GM19025 (cell line): ENCODE results near the gene HIF3A.
"Not testable (repeated sequence)": the region's sequence is repeated elsewhere in the genome, so short reads cannot be mapped to it uniquely, and the experiment has no call there.

ENCODE experiments used
- ATAC-seq: cut with Tn5 transposase; IDR thresholded peaks from one replicate; pipeline ENCODE4 v1.9.1; 2021; ENCODE audit warnings: mild to moderate bottlenecking, low read depth, moderate library complexity; ENCODE audit not compliant: unreplicated experiment

HIF3A gene

DNA sequence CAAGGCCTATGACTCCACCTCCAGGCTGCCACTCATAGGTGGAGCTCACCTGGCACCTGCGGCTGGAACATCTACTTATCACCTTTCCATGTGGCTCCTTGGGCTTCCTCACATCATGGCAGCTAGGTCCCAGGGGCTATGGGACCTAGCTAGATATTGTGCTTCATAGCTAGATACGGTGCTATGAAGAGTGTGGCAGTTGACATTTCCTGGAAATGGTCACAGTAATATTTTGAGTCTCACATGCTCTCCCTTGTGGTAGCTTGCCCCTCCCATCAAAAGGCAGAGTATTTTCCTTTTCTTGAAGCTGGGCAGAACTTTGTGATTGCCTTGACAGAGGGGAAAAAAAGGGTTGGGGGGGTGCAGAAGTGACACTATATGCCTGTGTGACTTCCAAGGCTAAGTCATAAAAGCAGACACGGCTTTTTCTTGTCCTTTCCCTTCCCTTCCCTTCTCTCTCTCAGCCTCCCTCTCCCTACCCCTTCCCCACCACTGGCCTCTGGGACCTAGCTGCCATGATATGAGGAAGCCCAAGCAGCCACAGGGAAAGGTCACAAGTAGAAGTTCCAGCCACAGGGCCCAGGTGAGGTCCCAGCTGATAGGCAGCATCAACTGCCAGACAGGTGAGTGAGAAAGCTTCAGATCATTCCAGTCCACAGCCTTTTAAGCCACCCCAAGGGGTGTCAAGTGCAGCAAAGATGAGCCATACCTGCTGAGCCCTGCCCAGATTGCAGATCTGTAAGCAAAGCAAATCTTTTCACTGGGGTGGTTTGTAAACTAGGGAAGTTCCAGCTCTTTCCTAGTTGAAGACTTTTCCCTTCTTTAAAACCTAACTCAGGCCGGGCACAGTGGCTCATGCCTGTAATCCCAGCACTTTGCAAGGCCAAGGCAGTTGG, 6.9 kb upstream of the HIF3A start:
- ATAC-seq: no peak

DNA sequence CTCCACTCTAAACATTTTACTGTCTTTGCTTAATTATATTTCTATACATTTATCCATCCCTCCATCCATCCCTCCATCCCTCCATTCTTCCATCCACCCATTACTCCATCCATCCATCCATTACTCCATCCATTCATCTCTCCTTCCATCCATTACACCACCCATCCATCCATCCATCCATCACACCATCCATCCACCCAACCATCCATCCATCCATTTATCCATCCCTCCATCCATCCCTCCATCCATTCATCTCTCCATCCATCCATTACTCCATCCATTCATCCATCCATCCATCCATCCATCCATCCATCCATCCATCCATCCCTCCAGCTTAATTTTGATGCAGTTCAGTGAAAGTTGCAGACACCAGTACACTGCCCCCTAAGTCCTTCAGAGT, 5.0 kb upstream of the HIF3A start:
- no peak for ATAC-seq

DNA sequence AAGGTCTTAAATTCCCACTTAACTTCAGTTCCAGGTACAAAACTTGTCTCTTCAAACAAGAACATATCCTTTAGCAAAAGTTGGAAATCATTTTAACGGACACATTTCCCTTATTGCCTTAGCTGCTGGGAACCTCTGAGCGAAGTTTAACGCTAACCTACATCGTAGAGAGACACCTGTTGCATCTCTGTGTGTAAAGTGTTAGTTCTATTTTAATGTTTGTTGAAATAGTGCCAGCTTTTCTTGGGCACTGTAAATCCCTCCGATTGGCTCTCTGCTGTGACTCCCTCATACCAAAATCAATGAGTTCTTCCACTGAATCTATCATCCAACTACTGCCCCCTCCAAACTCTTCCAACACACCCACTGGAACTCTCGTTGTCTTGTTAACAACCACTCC, 2.3 kb upstream of the HIF3A start:
- no peak for ATAC-seq

DNA sequence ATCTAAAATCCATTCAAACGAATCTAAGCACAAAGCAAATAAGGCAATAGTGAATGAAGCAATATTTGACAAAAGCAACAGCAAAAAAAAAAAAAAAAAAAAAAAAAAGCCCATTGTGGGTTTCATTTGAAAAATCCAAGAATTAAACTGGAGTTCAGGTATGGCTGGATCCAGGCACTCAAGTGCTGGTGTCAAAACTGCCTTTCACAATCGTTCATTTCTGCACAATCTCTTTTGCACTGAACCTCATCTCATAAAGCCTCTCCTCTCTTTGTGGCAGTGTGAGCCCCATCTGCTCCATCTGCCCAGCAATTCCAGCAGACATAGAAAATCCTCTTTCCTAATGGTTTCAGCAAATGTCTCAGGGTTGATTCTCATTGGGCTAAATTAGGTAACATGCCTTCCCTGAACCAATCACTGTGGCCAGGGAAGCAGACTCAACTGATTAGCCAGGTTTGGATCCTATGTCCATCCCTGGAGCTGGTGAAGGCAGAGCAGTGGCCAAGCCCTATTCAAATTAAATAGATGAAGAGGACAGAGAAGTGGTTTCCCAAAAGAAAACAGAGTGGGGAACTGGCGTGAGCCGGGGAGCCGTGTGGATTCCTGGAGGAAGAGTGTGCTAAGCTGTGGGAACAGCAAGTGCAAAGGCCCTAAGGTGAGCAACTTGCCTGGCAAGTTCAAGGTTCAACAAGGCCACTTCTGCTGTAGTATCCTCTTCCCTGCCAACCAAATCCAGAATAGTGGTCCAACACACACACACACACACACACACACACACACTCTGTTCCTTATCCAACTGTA, 1.2 kb upstream of the HIF3A start:
- ATAC-seq: no peak

DNA sequence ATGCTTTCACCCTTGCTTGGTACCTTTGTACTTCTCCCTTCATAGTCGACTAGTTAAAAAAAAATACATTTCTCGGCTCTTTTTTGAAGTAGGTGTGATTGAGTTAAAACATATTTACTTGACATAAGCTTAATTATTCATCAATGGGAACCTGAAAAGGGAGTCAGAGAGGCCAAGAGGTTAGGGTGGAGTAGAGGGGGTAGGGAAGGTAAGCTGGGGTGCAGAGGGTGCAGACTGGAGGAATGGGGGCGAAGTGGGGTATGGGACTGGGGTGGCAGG, 701 bp upstream of the HIF3A start:
- ATAC-seq: no peak

DNA sequence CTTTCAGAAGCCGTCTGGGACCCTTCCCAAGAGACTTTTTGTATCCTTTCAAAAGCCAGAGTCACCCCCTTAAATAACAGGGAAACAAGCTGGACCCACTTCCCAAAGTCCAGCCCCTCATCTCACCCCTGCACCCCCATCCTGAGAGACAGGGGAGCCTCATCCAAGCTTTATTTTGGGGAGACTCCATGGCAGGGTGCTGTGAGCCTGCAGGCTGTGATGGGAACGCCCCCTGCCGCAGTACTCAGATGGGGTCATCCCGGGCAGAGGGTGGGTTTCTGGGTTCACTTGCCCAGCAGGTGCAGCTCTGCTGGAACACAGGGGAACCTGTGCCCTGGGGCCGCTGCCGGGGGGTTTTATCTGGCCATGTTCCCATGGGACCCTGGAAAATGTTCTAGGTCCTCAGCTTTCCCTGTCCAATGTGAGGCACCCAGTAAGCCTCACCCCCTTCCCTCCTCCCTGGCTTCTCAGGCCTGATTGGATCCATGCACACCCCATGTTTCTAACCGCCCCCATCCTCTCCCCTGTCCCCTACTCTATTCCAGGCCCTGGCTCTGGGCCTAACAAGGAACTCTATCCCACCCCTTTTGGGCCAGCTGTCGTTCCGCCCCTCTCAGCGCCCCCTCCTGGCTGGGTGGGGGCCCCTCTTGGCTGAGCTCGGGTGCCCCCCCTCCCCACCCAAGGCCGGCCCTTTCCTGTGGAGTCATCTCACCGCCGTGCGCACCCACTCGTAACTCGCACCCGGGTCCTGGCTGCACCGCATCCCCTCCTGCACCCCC, 1.0 kb downstream of the HIF3A start:
- no peak for ATAC-seq

DNA sequence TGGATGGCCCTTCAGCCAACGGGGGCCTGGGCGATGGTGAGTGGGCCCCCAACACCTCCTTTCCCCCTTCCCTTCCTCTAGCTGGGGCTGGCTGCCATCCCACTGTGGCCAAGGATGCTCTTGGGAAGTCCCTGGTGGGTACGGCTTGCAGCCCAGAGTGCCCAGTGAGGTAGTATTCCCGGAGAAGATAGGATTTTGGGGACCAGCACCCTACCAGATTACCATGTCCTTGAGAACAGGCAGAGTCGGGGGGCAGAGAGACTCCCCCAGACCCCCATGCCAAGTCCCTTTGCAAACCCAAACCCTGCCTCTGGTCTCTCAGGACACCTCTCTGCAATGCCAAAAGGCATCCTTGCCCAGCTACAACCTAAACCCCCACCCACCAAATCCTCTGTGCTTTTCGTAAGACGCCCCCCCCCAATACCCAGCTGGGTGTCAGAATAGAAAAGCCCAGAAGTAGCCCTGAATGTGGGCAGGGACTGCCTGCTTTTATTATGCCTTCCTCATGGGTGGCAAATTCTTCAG, 1.7 kb downstream of the HIF3A start:
- ATAC-seq: no peak

DNA sequence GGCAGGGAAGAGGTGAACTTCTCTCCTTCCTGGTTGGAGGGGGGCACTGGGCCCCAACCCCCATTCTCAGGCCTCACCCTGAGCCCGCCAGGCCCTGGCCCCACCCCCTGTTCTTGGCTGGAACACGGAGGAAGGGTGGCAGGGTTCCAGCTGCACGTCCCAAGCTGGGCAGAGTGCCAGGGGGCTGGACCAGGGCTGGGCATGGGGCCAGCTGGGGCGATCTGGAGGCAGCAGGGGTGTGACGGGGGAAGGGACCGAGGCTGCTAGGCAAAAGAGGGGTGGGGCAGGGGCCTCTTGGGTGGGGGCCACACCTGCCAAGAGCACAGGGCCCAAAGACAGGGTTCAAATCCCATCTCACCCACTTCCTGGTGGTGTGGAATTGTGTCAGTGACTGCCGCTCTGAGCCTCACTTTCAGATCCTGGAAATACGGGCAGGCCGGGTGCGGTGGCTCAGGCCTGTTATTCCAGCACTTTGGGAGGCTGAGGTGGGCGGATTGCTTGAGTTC, 2.2 kb downstream of the HIF3A start:
- ATAC-seq: no peak

DNA sequence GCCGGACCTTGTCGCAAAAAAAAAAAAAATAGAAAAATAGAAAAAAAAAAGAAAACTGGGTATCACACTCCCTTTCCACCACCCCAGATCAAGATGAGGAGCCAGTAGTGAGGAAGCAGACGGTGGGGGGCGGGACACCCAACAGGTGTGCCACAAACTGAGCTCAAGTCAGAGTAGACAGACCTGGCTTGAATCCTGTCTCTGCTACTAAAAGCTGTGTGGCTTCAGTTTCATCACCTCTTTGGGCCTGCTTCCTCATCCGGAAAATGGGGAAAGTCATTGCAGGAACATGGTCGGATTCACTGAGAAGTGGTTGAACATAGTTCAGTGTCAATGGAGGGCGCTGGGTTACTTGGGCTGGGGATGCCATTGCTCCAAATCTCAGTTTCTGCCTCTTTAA, 2.9 kb downstream of the HIF3A start:
- ATAC-seq: no peak

DNA sequence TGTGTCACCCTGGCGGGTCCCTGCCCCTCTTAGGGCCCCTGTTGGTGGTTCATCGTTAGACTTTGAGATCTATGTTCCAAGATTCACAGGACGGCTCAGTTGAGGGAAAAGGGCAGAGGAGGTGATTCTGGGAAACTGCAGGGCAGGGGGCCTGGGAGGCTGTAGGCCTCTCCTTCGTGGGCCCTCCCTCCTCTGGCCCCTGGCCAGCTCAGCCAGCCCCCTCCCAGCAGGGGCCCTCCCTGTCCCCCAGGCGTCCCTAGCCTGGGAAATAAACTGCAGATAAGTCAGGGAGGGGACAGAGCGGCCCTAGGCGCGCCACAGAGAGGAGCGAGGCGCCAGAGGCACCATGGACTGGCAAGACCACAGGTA, 6.5 kb downstream of the HIF3A start:
- ATAC-seq: no peak

DNA sequence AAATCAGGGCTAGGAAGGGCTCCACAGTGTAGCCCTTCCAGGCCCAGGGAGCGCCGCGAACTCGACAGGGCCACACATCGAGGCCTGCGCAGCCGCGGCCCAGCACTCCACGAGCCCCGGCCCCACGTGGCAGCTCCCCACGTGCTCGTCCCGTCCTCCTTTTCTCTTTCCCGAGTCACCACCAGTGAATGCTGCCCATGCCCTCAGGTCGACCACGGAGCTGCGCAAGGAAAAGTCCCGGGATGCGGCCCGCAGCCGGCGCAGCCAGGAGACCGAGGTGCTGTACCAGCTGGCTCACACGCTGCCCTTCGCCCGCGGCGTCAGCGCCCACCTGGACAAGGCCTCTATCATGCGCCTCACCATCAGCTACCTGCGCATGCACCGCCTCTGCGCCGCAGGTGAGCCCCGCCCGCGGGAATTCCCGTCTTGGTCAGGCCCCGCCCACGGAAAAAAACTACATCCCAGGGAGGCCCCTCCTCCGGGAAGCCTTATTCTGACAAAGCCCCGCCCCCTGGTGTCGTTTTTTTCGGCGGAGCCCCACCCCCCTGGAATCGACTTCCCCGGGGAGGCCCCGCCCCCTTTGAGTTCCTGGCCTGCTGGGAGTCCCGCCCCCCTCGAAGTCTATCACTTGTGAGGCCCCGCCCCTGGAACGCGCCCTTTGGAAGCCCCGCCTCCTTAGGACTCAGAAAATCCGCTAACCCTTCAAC, 7.0 kb downstream of the HIF3A start:
- ATAC-seq: no peak

DNA sequence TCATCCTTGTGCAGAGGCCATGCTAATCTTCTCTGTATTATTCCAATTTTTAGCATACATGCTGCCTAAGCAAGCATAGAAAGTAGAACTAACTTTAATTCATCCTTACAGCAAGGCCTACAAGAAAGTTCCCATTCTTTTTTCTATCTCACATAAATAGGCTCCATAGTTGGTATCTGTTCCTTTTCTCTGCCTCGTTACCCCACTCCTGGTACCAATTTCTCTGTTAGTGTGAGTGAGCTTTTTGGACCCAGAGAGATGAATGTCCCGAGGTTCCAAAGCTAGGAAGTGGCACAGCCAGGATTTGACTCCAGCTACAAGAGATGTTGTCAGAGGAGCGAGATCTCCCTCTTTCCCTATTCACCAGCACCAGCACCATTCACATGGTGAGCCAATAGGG, 9.7 kb downstream of the HIF3A start:
- no peak for ATAC-seq

DNA sequence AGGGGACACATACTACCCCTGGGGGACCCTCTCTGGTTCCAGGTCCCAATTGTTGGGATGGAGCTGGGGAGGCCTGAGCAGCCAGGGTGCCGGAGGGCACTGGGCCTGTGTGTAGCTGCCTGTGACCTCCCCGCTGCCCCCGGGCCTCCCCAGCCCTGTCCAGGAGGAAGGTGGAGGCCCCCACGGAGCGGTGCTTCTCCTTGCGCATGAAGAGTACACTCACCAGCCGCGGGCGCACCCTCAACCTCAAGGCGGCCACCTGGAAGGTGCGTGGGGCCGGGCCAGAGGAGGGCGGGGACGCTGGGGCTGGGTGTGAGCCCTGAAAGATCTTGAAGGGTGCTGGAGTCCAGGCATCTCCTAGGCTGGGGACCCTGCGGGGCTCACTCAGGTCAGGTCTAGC, 11.7 kb downstream of the HIF3A start:
- no peak for ATAC-seq

DNA sequence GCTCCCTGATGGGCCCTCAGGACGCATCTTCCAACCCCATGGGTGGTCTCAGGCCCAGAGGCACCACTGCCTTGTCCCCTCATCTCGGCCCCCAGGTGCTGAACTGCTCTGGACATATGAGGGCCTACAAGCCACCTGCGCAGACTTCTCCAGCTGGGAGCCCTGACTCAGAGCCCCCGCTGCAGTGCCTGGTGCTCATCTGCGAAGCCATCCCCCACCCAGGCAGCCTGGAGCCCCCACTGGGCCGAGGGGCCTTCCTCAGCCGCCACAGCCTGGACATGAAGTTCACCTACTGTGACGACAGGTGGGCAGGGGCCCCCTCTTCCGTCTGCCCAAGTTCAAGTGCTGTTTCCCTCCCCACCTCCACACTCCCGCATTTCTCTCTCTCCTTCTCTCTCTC, 12.2 kb downstream of the HIF3A start:
- no peak for ATAC-seq

DNA sequence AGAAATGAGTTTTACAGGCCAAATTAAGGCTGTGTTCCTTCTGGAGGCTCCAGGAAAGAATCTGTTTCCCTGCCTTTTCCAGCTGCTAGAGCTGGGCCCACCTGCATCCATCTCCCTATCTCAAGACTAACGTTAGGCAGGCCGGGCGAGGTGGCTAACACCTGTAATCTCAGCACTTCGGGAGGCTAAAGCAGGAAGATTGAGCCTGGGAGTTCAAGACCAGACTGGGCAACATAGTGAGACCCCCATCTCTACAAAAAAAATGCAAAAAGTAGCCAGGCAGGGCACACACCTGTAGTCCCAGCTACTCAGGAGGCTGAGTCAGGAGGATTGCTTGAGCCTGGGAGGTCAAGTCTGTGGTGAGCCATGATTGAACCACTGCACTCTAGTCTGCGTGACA, 14.6 kb downstream of the HIF3A start:
- no peak for ATAC-seq

DNA sequence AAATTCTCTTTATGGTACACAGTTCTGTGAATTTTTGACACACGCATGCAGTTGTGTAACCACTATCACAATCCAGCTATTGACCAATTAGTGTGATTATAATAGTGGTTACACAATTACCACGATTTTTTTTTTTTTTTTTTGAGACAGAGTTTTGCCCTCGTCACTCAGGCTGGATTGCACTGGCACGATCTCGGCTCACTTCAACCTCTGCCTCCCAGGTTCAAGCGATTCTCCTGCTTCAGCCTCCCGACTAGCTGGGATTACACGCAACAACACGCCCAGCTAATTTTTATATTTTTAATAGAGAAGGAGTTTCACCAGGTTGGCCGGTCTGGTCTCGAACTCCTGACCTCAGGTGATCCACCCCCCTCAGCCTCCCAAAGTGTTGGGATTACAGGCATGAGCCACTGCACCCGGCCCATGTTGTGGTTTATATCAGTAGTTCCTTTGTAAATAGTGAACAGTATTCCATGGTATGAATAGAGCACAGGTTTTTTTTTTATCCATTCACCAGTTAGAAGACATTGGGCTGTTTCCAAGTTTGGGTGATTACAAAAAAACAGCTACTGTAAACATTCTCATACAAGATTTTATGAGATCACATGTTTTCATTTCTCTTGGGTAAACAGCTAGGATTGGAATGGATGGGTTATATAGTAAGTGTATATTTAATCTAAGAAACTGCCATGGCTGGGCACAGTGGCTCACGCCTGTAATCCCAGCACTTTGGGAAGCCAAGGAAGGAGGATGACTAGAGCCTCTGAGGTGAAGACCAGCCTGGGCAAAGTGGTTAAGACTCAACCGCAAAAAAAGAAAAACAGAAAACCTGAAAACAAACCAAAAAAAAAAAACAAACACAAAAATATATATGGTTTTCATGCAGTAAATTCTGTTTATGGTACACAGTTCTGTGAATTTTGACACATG, 17.0 kb downstream of the HIF3A start:
- ATAC-seq: not testable (repeated sequence)

DNA sequence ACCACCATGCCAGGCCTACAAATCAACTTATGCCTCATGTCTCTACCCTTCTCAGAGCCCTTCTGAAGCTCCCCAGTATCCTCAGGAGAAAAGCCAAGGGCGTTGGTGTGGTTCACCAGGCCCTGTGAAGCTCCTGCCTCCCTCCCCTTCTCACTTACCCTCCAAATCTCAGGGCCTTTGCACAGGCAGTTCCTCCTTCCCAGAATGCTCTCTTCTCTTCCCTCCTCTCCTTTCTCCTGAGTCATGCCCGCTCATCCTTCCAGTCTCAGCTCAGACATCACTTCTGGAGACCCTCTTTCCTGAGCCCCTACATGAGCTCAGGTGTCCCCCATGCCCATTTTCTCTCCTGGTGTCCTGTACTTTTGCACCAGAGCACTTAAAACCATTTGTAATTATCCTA, 20.5 kb downstream of the HIF3A start:
- no peak for ATAC-seq

DNA sequence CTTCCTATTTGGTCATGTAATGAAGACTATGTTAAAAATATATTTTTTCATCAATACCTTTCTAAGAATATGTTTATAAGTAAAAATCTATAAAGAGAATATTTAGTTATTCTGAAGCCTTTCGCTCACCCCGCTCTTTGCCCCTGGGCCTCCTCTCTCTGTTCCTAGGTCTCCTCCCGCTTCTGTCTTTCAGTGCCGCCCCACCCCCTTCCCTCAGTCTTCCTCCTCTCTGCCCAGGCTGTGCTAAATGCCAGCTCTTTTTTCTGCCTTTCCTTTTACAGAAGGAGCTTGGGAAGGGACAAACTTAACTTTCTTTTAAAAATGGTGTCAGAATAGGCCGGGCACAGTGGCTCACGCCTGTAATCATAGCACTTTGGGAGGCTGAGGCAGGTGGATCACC, 22.8 kb downstream of the HIF3A start:
- no peak for ATAC-seq

DNA sequence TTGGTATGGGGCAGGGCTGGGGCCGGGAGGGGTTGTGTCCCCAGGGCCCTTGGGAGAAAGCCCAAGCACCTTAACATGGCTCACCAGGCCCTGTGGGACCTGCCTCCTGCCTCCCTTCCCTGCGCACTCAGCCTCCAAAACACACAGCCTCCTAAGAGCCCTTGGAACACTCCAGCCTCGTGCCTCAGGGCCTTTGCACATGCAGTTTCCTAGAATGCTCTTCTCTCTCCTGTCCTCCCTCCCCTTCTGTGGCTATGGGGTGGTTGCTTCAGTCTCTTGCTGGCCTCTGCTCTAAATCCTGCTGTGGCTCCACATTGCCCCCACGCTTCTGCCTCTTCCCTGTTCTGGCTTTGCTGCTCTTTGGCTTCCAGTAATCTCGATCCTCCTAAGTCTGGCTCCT, 23.7 kb downstream of the HIF3A start:
- no peak for ATAC-seq
